Fibroblast of villous mesenchyme (primary cell): Measurements from ENCODE around the gene C10orf53. TPM values are rescaled to one million over a fixed set of nuclear protein-coding genes. Genes with fewer than 3 reads are reported as not detected.

Source experiments
- DNase-seq: peaks from one replicate; pipeline ENCODE4 v3.0.0-alpha.2; 2010; ENCODE audit warnings: low read depth
- H3K4me3 ChIP-seq: 2 replicates; pipeline ENCODE4 v1.5.1; 2011; ENCODE audit warnings: low read depth, mild to moderate bottlenecking, low read length
- total RNA-seq: library from RNA; depleted of rRNA; stranded (reverse); fragments of >200 nt; gene quantifications from 2 replicates; pipeline ENCODE4 v1.2.3, GENCODE V29; 2012
- TF ChIP-seq, protein P1 (sequence below): IDR thresholded peaks from 2 replicates; pipeline ENCODE4 v1.5.1; 2012; ENCODE audit warnings: low read depth, mild to moderate bottlenecking, low read length; ENCODE audit not compliant: insufficient read depth

Gene C10orf53
- total RNA-seq, 1 donor: not detected

DNA sequence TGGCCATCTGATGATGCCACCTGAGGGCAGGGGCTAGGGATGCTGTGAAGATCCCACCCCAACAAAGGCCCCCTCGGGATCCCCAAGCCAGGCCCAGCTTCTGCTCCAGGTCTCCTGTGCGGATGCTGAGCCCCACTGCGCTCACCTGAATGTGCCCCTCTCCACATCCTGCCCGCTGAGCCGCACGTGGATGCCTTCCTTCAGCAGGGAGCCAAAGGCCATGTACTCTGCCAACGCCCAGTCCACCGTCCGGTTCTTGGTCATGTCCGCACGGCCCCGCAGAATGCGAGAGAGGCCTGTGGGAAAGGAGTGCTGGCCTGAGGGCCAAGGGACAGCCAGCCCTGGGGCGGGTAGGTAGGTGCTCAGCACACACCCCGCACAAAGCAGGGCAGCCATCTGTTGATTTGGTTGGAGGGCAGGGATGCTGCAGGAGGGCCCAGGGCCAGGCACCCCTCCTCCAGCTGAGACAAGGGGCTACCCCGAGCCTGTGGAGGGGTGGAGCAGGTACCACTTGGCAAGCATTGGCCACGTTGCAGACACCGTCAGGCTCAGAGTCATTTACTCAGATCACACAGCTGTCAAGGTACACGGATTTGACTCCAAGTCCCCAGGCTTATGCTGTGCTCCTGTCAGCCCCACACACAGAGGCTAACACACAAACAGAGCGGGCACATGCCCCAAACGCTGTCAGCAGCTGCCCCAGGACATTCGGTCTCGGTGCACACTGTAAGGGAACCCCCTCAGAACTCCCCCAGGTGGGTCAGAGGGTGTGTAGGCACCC is 63.4 kb downstream of the C10orf53 start:
- TF ChIP-seq, protein P1, sequence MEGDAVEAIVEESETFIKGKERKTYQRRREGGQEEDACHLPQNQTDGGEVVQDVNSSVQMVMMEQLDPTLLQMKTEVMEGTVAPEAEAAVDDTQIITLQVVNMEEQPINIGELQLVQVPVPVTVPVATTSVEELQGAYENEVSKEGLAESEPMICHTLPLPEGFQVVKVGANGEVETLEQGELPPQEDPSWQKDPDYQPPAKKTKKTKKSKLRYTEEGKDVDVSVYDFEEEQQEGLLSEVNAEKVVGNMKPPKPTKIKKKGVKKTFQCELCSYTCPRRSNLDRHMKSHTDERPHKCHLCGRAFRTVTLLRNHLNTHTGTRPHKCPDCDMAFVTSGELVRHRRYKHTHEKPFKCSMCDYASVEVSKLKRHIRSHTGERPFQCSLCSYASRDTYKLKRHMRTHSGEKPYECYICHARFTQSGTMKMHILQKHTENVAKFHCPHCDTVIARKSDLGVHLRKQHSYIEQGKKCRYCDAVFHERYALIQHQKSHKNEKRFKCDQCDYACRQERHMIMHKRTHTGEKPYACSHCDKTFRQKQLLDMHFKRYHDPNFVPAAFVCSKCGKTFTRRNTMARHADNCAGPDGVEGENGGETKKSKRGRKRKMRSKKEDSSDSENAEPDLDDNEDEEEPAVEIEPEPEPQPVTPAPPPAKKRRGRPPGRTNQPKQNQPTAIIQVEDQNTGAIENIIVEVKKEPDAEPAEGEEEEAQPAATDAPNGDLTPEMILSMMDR: no peak
- no peak overlapping the region for H3K4me3 ChIP-seq
- DNase-seq: no peak

DNA sequence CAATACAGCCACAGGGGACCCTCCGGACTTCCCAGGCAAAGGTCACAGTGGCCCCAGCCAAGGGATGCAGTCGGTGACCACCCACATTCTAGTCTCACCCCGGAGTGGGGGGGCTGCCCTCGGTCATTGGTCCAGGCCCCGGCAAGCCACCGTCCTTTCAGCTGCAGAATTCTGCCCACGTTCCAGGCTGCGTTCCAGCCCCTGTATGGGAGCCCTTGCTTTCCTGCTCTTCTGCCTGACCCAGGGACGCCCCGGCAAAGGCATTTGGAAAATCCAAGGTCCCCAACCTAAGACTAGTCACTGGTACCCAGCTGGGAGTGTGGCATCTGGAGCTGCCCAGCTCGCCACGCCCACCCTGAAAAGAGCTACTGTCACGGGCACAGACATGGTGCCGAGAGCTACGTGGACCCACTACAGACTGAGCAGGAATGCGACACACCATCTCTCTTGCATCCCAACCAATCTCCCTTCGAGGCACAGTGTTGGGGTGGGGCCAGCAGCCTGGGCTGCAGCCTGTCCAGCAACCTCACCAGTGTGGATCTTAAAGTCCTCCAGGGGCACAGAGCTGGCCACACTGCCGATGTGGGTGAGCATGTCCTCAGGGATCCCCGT is 64.1 kb downstream of the C10orf53 start:
- H3K4me3 ChIP-seq: no peak overlapping the region
- DNase-seq: no peak
- TF ChIP-seq, protein P1: no peak

DNA sequence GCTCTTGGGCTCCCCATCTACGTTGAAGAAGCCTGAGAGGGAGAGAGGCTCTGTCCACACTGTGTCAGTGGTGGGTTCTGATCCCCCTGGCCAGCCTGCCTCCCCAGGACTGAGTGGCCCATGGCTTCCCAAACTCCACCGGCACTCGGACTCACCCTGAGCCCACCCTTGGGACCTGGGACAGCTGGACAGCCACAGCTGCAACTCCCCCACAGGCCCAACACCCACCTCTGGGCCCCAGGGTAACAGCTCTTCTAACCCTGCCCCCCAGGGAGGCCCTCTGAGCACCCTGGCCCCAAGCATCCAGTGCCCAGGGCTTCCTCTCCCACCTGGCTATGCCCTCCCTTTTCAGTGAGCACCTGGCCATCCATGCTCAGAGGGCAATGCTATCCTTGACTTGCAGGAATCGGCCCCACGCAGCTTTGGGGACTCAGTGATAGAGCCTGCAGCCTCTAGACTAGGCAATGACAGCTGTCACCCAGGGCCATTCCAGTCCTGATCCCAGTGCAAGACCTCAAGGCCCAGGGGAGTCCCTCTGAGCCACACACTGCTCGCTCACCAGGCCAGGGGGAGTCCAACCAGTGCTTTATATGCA is 64.7 kb downstream of the C10orf53 start:
- no peak overlapping the region for H3K4me3 ChIP-seq
- TF ChIP-seq, protein P1: no peak
- DNase-seq: no peak

DNA sequence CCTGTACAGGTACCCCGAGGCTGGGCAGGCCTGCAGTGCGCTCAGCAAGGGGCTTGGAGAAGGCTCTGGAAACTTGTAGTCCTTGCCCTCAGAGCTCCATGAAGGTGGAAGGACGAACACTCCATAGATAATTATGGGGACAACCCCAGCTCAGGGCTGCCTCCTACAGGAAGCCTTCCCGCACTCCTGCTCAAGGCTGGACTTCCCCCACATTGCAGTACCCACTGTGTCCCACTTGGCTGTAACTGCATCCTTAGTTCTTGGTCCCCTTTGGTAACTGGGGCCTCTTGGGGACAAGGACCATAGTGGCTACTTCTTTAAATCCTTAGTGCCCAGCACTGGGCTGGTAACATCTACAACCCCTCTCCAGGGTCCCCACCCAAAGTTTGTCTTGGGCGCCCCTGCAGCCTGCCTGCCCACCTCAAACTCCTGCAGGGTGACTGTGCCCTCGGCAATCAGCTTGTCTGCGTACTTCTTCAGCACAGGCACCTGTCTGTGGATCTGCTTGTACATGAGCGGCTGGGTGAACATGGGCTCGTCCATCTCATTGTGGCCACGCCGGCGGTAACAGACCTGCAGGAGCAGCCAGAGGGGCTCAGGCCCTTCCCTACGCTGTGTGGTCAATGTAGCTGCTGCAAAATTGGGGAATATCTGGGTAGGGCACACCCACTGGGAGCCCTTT is 65.6 kb downstream of the C10orf53 start:
- no peak overlapping the region for H3K4me3 ChIP-seq
- no peak for DNase-seq
- TF ChIP-seq, protein P1: no peak

DNA sequence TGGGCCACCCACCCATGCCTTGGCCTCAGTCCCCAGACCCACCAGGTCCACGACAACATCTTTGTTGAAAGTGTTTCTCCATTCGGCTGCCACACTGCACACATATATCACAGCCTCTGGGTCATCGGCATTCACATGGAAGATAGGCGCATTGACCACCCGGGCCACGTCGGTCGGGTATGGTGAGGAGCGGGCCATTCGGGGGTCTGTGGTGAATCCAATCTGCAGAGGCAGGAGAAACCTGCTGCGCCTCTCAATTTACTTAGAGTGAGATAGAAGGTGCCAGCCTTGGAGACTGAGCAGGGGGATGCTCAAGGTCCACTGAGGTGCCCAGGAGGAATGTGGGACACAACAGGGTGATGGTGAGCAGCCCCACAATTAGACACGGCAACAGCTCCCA is 66.3 kb downstream of the C10orf53 start:
- no peak for DNase-seq
- no peak overlapping the region for H3K4me3 ChIP-seq
- TF ChIP-seq, protein P1: no peak

DNA sequence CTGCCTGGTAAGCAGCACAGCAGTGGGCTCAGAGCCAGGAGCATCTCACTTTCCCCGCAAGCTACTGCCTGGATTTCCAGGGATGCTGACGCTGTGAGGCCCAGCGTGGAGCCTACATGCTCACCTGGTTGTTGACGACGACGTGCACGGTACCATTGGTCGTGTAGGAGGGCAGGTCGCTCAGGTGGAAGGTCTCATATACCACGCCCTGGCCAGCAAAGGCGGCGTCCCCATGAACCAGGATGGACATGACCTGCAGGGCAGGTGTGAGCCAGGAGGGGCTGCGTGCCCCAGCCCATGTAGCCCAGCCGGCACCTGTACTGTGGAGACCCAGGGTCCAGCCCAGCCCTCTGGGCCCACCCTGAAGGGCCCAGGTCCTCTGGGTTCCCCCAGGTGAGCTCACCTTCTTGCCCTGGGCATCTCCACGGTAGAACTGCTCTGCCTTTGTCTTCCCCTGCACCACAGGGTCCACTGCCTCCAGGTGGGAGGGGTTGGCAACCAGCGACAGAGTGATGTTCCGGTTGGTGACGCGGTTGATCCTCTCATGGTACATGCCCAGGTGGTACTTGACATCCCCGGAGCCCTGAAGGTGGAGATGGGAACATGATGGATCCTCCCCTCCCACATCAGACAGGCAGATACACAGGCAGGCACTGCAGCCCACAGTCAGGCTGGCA is 67.3 kb downstream of the C10orf53 start:
- no peak overlapping the region for H3K4me3 ChIP-seq
- TF ChIP-seq, protein P1: no peak
- no peak for DNase-seq
